Activated CD8-positive, alpha-beta memory T cell treated with anti-CD3 and anti-CD28 coated beads for 48 hours (primary cell): ENCODE results near the gene IFITM10.
"Not testable (repeated sequence)": the region's sequence is repeated elsewhere in the genome, so short reads cannot be mapped to it uniquely, and the experiment has no call there.

Experiments used
- DNase-seq, 3 experiments: peaks; one replicate each; pipeline ENCODE4 v3.0.0-alpha.2; 2020; ENCODE audit warnings: low read depth in 2 of 3, low spot score in 2 of 3

IFITM10 gene

GRCh38 chr11:1778141-1778911 lies 27.9 kb upstream of the IFITM10 start:
- DNase-seq = no peak

GRCh38 chr11:1777737-1778136 lies 27.3 kb upstream of the IFITM10 start:
- DNase-seq = no peak

GRCh38 chr11:1776944-1777715 lies 26.7 kb upstream of the IFITM10 start:
- no peak for DNase-seq

- no peak for DNase-seq
These were observed 26.0 kb upstream of the IFITM10 start for GRCh38 chr11:1776331-1776851.

GRCh38 chr11:1774886-1775285 lies 24.5 kb upstream of the IFITM10 start:
- DNase-seq = no peak

- DNase-seq = no peak
These were observed 23.7 kb upstream of the IFITM10 start for GRCh38 chr11:1773994-1774550.

- no peak for DNase-seq
These were observed 23.0 kb upstream of the IFITM10 start for GRCh38 chr11:1773131-1773993.

GRCh38 chr11:1772270-1773130 lies 22.1 kb upstream of the IFITM10 start:
- no peak for DNase-seq

GRCh38 chr11:1771700-1772099 lies 21.3 kb upstream of the IFITM10 start:
- no peak for DNase-seq

- no peak for DNase-seq
These were observed 20.9 kb upstream of the IFITM10 start for GRCh38 chr11:1771273-1771672.

- DNase-seq = no peak
These were observed 20.1 kb upstream of the IFITM10 start for GRCh38 chr11:1770528-1770927.

- DNase-seq = no peak
These were observed 19.7 kb upstream of the IFITM10 start for GRCh38 chr11:1770061-1770460.

- DNase-seq = not testable (repeated sequence)
These were observed 19.0 kb upstream of the IFITM10 start for GRCh38 chr11:1769304-1769936.

- DNase-seq = no peak
These were observed 17.7 kb upstream of the IFITM10 start for GRCh38 chr11:1768141-1768469.

GRCh38 chr11:1767399-1768140 lies 17.2 kb upstream of the IFITM10 start:
- DNase-seq = no peak

GRCh38 chr11:1766719-1767398 lies 16.5 kb upstream of the IFITM10 start:
- no peak for DNase-seq

GRCh38 chr11:1765871-1766718 lies 15.7 kb upstream of the IFITM10 start:
- DNase-seq = no peak
